Activated CD4-positive, alpha-beta T cell treated with anti-CD3 and anti-CD28 coated beads, Interleukin-2, amount 50 U/mL, for 24 hours (primary cell): ENCODE measurements around the gene PHF5A.

Experiments
- DNase-seq, 2 donors: peaks; one replicate each; pipeline ENCODE4 v3.0.0-alpha.2; 2020; ENCODE audit warnings: low read depth in 1 of 2, low spot score in 1 of 2

PHF5A gene

DNA sequence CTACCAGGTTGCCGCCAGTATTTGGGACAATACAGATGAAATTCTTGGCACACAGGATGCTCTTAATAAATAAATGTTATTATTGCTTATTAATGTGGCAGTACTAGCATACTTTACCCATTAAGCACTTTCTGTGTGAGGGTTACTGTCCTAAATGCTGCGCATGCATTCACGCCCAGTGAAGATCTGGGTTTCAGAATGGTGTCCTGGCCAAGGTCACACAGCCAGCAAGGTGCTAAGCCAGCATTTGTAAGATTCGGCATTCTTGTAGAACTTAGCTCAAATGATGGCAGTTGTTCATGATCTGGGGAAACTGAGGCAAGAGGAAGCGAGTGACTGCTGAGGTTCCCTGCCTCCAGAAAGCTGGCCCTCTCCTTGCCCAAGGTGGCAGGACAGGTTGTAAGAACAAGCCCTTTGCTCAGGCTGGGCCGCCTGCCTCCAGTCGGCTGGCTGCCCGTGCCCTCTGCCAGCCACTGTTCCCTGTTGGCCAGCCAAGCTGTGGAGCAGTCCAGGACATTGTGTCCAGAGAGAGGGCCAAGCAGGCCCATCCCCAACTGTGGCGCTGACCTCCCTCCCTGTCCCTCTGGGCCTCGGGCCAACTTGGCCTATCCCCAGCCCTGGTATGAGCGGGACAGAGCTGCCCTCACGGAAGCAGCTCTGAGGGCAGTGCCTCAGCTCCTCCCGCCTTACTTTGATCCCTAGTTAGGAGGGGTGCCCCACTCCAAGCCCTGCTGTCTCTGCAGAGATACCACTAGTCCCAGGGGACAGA is 50.7 kb downstream of the PHF5A start:
- DNase-seq = no peak

DNA sequence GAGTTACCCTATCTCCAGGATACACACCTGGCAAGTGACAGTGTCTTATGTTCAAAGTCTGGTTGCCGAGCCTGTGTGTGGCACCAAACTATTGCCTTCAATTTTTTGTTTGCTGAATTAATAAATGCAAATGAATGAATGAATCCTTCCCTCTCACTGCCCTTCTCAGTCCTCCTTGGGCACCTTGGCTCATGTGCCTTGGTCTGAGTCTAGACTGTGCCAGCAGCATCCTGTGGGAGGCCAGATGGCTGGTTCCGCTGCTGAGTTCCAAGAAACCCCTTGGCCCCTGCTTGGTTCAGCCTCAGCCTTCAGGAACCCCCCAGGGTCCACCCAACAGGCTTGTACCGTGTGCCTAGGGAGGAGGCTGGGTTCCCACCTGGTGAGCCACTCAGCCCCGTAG is 52.9 kb downstream of the PHF5A start:
- no peak for DNase-seq

DNA sequence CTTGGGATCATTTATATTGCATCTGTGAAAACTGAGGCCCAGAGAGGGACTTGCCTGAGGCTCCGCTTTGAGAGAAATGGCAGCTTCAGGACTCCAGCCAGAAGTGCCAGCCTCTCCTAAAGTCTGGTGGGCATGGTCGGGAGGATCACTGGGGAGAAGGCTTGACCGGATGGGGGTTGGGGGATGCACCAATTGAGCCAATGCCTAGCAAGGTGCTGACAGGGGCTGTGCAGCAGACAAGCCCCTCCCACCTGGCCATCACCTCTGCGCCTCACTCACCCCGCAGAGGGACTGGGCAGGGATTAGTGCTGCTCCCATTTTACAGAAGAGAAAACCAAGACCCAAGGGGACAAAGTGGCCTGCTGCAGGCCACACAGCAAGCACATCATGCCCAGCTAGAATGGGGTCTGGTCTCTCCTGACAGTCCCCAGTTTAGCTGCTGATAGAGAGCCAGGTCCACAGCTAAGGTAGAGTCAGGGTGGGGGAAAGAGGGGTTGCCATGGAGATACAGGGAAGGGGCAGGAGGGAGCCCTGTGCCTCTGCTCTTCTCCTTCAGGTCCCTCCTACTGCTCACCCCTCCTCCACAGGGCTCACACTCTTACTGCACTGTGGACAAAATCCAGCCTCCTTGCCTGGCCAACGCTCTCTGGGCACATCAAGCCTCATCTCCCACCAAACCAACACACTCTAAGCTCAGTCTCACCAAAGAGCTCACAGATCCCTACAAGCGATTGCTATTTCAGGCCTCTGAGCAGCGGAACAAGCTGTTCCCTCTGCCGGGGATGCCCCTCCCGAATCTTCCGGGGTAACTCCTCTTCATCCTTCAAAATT is 57.3 kb downstream of the PHF5A start:
- no peak for DNase-seq

DNA sequence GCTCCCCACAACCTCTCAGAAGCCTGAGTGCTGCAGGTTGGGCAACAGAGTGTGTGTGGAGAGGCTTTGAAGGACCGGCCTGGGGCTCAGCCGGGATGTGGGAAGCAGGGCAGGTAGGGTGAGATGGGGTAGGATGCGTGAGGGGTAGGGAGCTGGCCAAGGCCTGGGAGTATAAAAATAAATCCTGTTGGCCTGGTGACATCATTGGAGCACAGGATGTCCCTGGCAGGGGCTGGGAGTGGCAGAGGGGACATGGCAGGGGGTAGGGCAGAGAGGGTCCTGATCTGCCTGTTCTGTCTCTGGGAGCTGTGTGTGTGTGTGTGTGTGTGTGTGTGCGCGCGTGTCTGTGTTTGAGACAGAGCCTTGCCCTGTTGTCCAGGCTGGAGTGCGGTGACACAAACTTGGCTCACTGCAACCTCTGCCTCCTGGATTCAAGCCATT is 58.2 kb downstream of the PHF5A start:
- no peak for DNase-seq
